Fibroblast of skin of left biceps (primary cell): ENCODE results near the gene PPP5C.
"Not testable (repeated sequence)": the region's sequence is repeated elsewhere in the genome, so short reads cannot be mapped to it uniquely, and the experiment has no call there.

Source experiments
- DNase-seq, 2 experiments: peaks; one replicate each; pipeline ENCODE4 v3.0.0-alpha.2; 2013; ENCODE audit warnings: low read depth in 2 of 2

The PPP5C gene

GRCh38 chr19:46346821-46347571, at the start of gene PPP5C:
Gene PPP5C (plus strand): TSS chr19:46347087. CDS start chr19:46347097, 10 bp downstream.
- peak; percentile 77 to 80 for DNase-seq

GRCh38 chr19:46297700-46298478, 49.0 kb upstream of the PPP5C start:
- DNase-seq, result no peak

- DNase-seq, result no peak
Measured at GRCh38 chr19:46298479-46299003, 48.3 kb upstream of the PPP5C start.

GRCh38 chr19:46299004-46299509, 47.8 kb upstream of the PPP5C start:
- peak; percentile 70 to 76 for DNase-seq

GRCh38 chr19:46299695-46300094, 47.2 kb upstream of the PPP5C start:
- no peak for DNase-seq

GRCh38 chr19:46303322-46303690, 43.6 kb upstream of the PPP5C start:
- no peak for DNase-seq

- DNase-seq, result no peak
Measured at GRCh38 chr19:46303691-46304397, 43.0 kb upstream of the PPP5C start.

GRCh38 chr19:46306501-46306900, 40.4 kb upstream of the PPP5C start:
- no peak for DNase-seq

- DNase-seq, result no peak
Measured at GRCh38 chr19:46308510-46308909, 38.4 kb upstream of the PPP5C start.

- no peak for DNase-seq
Measured at GRCh38 chr19:46309056-46309455, 37.8 kb upstream of the PPP5C start.

- no peak for DNase-seq
Measured at GRCh38 chr19:46311444-46311843, 35.4 kb upstream of the PPP5C start.

- DNase-seq, result not testable (repeated sequence)
Measured at GRCh38 chr19:46313540-46314469, 33.1 kb upstream of the PPP5C start.

- no peak for DNase-seq
Measured at GRCh38 chr19:46317339-46317738, 29.5 kb upstream of the PPP5C start.

- no peak for DNase-seq
Measured at GRCh38 chr19:46319613-46320012, 27.3 kb upstream of the PPP5C start.

- no peak for DNase-seq
Measured at GRCh38 chr19:46320559-46320958, 26.3 kb upstream of the PPP5C start.

GRCh38 chr19:46321653-46322052, 25.2 kb upstream of the PPP5C start:
- DNase-seq, result no peak

GRCh38 chr19:46323227-46323626, 23.7 kb upstream of the PPP5C start:
- not testable (repeated sequence) for DNase-seq

GRCh38 chr19:46324277-46324676, 22.6 kb upstream of the PPP5C start:
- no peak for DNase-seq

GRCh38 chr19:46326608-46327007, 20.3 kb upstream of the PPP5C start:
- DNase-seq, result no peak

- no peak for DNase-seq
Measured at GRCh38 chr19:46328079-46328478, 18.8 kb upstream of the PPP5C start.
